GM23248 (cell line): ENCODE measurements around the gene NAV3.

Experiments used
- EZH2 ChIP-seq: fragments of 200-600 bp; sonication (generic); IDR thresholded peaks from 2 replicates; pipeline ENCODE4 v1.6.1; 2018; ENCODE audit warnings: antibody characterized with exemption, mild to moderate bottlenecking; ENCODE audit not compliant: insufficient read depth, poor library complexity, severe bottlenecking
- EZH2phosphoT487 ChIP-seq: fragments of 200-600 bp; sonication (generic); IDR thresholded peaks from 2 replicates; pipeline ENCODE4 v1.6.1; 2018; ENCODE audit warnings: antibody characterized with exemption, moderate library complexity, mild to moderate bottlenecking, low read depth; ENCODE audit not compliant: insufficient read depth

DNA sequence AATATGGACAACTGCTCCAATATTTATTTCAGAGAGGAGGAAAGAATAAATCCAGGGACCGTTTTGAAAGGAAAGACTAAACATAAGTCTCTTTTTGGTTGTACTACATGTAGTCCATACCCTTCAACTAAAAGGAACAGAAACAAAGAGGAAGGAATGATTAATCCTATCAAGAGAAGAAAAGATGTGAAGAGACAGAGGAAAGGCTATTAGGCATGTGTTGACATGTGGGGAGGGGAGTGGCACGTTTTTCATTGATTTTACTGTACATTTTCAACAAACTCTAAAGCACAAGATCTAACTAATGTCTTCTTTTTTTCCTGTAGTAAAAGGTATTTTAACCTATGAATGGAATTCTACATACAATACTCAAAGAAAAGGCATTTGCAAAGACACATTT, 85.6 kb downstream of the NAV3 start:
- TF ChIP-seq EZH2phosphoT487 (no peak), EZH2 (no peak)
